ENCODE data around the gene CLEC4D. TPM values are rescaled to one million over a fixed set of nuclear protein-coding genes. Genes with fewer than 3 reads are reported as not detected.
"Not testable (repeated sequence)": the region's sequence is repeated elsewhere in the genome, so short reads cannot be mapped to it uniquely, and the experiment has no call there.

The CLEC4D gene
- total RNA-seq, 1 donor from 2014 or later, result 0.31 TPM

GRCh38 chr12:8563356-8563755 is 50.1 kb downstream of the CLEC4D start:
- no peak for DNase-seq (ENCODE audit: low spot score)
- H3K9me3 Mint-ChIP-seq (ENCODE audit: unreplicated experiment), result peaks cover 6% of the 10 kb centered on the region
- H3K4me3 Mint-ChIP-seq (ENCODE audit: unreplicated experiment), result no peak overlapping the region
- no peaks in the 10 kb centered on the region for H3K27me3 Mint-ChIP-seq (ENCODE audit: unreplicated experiment)
- peaks cover 2% of the 10 kb centered on the region for H3K4me1 Mint-ChIP-seq (ENCODE audit: unreplicated experiment)
- TF ChIP-seq CTCF (IDR thresholded peaks at IDR 0.05; ENCODE audit: unreplicated experiment), result no peak
- no peak overlapping the region for H3K27ac Mint-ChIP-seq (ENCODE audit: unreplicated experiment)
- peaks cover 13% of the 10 kb centered on the region for H3K36me3 Mint-ChIP-seq (ENCODE audit: low read depth, unreplicated experiment)

- Mint-ChIP-seq H3K9me3 (ENCODE audit: unreplicated experiment) (peaks cover 6% of the 10 kb centered on the region), H3K27me3 (ENCODE audit: unreplicated experiment) (no peaks in the 10 kb centered on the region), H3K36me3 (ENCODE audit: low read depth, unreplicated experiment) (peaks cover 13% of the 10 kb centered on the region), H3K4me3 (ENCODE audit: unreplicated experiment) (no peak overlapping the region), H3K27ac (ENCODE audit: unreplicated experiment) (no peak overlapping the region), H3K4me1 (ENCODE audit: unreplicated experiment) (peaks cover 2% of the 10 kb centered on the region)
- TF ChIP-seq CTCF (IDR thresholded peaks at IDR 0.05; ENCODE audit: unreplicated experiment), result no peak
- no peak for DNase-seq (ENCODE audit: low spot score)
Observed at GRCh38 chr12:8564656-8565055, 51.4 kb downstream of the CLEC4D start.

GRCh38 chr12:8566052-8566451 is 52.7 kb downstream of the CLEC4D start:
- not testable (repeated sequence) for H3K36me3 Mint-ChIP-seq (ENCODE audit: low read depth, unreplicated experiment); H3K4me1 Mint-ChIP-seq (ENCODE audit: unreplicated experiment); H3K9me3 Mint-ChIP-seq (ENCODE audit: unreplicated experiment); H3K4me3 Mint-ChIP-seq (ENCODE audit: unreplicated experiment); H3K27me3 Mint-ChIP-seq (ENCODE audit: unreplicated experiment); H3K27ac Mint-ChIP-seq (ENCODE audit: unreplicated experiment); DNase-seq (ENCODE audit: low spot score)

GRCh38 chr12:8566525-8566924 is 53.2 kb downstream of the CLEC4D start:
- Mint-ChIP-seq H3K27me3 (ENCODE audit: unreplicated experiment) (no peaks in the 10 kb centered on the region), H3K4me1 (ENCODE audit: unreplicated experiment) (peaks cover 2% of the 10 kb centered on the region), H3K4me3 (ENCODE audit: unreplicated experiment) (no peak overlapping the region), H3K9me3 (ENCODE audit: unreplicated experiment) (peaks cover 6% of the 10 kb centered on the region), H3K36me3 (ENCODE audit: low read depth, unreplicated experiment) (peaks cover 8% of the 10 kb centered on the region), H3K27ac (ENCODE audit: unreplicated experiment) (no peak overlapping the region)
- TF ChIP-seq CTCF (IDR thresholded peaks at IDR 0.05; ENCODE audit: unreplicated experiment), result no peak
- no peak for DNase-seq (ENCODE audit: low spot score)

Other genes with a start within 250 kb of the CLEC4D start
- gene CLEC6A, start 57.5 kb upstream of the CLEC4D start, total RNA-seq (ENCODE audit: unreplicated experiment), result not detected
- 1.2 TPM for gene CLEC4E, start 27.4 kb downstream of the CLEC4D start, total RNA-seq (ENCODE audit: unreplicated experiment)
- gene AICDA, start 99.4 kb downstream of the CLEC4D start, total RNA-seq (ENCODE audit: unreplicated experiment), result 0.10 TPM
- gene MFAP5, start 149.3 kb downstream of the CLEC4D start, total RNA-seq (ENCODE audit: unreplicated experiment), result 0.31 TPM
- gene RIMKLB, start 184.5 kb downstream of the CLEC4D start, total RNA-seq (ENCODE audit: unreplicated experiment), result 101 TPM